ENCODE measurements around the gene COL4A1.

The COL4A1 gene

GRCh38 chr13:110109910-110110309 is 197.0 kb downstream of the COL4A1 start:
- no peak for DNase-seq (ENCODE audit: low read depth)

GRCh38 chr13:110109140-110109783 is 197.7 kb downstream of the COL4A1 start:
- no peak for DNase-seq (ENCODE audit: low read depth)

- DNase-seq (ENCODE audit: low read depth): no peak
Observed at GRCh38 chr13:110108348-110109139, 198.4 kb downstream of the COL4A1 start.

- no peak for DNase-seq (ENCODE audit: low read depth)
Observed at GRCh38 chr13:110107568-110108347, 199.2 kb downstream of the COL4A1 start.

- DNase-seq (ENCODE audit: low read depth): no peak
Observed at GRCh38 chr13:110106726-110107125, 200.2 kb downstream of the COL4A1 start.

- DNase-seq (ENCODE audit: low read depth): no peak
Observed at GRCh38 chr13:110105136-110105535, 201.8 kb downstream of the COL4A1 start.

- DNase-seq (ENCODE audit: low read depth): no peak
Observed at GRCh38 chr13:110103534-110103933, 203.4 kb downstream of the COL4A1 start.

GRCh38 chr13:110103026-110103425 is 203.9 kb downstream of the COL4A1 start:
- no peak for DNase-seq (ENCODE audit: low read depth)

- DNase-seq (ENCODE audit: low read depth): no peak
Observed at GRCh38 chr13:110102053-110102452, 204.9 kb downstream of the COL4A1 start.

GRCh38 chr13:110099922-110100321 is 207.0 kb downstream of the COL4A1 start:
- DNase-seq (ENCODE audit: low read depth): no peak

Data from HS-5 (cell line).